ENCODE data around the gene ST8SIA1.
"Not testable (repeated sequence)": the region's sequence is repeated elsewhere in the genome, so short reads cannot be mapped to it uniquely, and the experiment has no call there.

DNA sequence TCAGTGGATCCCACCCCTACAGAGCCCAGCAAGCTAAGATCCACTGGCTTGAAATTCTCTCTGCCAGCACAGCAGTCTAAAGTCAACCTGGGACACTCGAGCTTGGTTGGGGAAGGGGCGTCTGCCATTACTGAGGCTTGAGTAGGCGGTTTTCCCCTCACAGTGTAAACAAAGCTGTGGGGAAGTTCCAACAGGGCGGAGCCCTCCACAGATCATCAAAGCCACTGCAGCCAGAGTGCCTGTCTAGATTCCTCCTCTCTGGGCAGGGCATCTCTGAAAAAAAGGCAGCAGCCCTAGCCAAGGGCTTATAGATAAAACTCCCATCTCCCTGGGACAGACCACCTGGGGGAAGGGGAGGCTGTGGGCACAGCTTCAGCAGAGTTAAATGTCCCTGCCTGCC, 187.8 kb downstream of the ST8SIA1 start:
- TF ChIP-seq, protein P1, sequence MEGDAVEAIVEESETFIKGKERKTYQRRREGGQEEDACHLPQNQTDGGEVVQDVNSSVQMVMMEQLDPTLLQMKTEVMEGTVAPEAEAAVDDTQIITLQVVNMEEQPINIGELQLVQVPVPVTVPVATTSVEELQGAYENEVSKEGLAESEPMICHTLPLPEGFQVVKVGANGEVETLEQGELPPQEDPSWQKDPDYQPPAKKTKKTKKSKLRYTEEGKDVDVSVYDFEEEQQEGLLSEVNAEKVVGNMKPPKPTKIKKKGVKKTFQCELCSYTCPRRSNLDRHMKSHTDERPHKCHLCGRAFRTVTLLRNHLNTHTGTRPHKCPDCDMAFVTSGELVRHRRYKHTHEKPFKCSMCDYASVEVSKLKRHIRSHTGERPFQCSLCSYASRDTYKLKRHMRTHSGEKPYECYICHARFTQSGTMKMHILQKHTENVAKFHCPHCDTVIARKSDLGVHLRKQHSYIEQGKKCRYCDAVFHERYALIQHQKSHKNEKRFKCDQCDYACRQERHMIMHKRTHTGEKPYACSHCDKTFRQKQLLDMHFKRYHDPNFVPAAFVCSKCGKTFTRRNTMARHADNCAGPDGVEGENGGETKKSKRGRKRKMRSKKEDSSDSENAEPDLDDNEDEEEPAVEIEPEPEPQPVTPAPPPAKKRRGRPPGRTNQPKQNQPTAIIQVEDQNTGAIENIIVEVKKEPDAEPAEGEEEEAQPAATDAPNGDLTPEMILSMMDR (IDR thresholded peaks at IDR 0.05), result not testable (repeated sequence)
- not testable (repeated sequence) for TF ChIP-seq POLR2A (IDR thresholded peaks at IDR 0.05)

All from lower leg skin (tissue), 3 donors.